A673 (cell line): ENCODE results near the gene FGF22. TPM values are rescaled to one million over a fixed set of nuclear protein-coding genes. Genes with fewer than 3 reads are reported as not detected.

ENCODE experiments used
- BruUV-seq: library from RNA; stranded (reverse); fragments of 400-500 nt; replicated peaks from 2 replicates; lab custom pipeline; 2021; lab: Mats Ljungman, UMichigan
- CTCF ChIA-PET: fragments of 300-600 bp; sonication (Branson Sonifier 250); formaldehyde crosslinking; loops from one replicate; lab custom pipeline; 2022; ENCODE audit warnings: antibody characterized with exemption; lab: Charles Lee
- POLR2A ChIA-PET: fragments of 300-600 bp; sonication (Branson Sonifier 250); formaldehyde crosslinking; loops from one replicate; lab custom pipeline; 2022; ENCODE audit warnings: antibody characterized with exemption; ENCODE audit not compliant: low non-redundant PET; lab: Charles Lee
- DNase-seq: peaks from one replicate; pipeline ENCODE4 v3.0.0-alpha.2; 2015; ENCODE audit warnings: low spot score
- H3K27ac ChIP-seq: fragments of 200-600 bp; sonication (generic); 2 replicates; pipeline ENCODE4 v1.5.1; 2016; ENCODE audit warnings: mixed run types, low read depth, mild to moderate bottlenecking, mixed read lengths, antibody characterized with exemption, low read length; ENCODE audit not compliant: poor library complexity, severe bottlenecking
- H3K27me3 ChIP-seq: fragments of 200-600 bp; sonication (generic); replicated peaks from 2 replicates; pipeline ENCODE4 v1.6.1; 2017; ENCODE audit warnings: mixed run types, low read depth, mild to moderate bottlenecking, mixed read lengths, antibody characterized with exemption, low read length; ENCODE audit not compliant: insufficient read depth, poor library complexity
- H3K36me3 ChIP-seq: fragments of 200-600 bp; sonication (generic); 2 replicates; pipeline ENCODE4 v1.6.1; 2016; ENCODE audit warnings: mixed run types, mild to moderate bottlenecking, mixed read lengths, antibody characterized with exemption, low read length; ENCODE audit not compliant: insufficient read depth, poor library complexity, severe bottlenecking
- H3K4me1 ChIP-seq: fragments of 200-600 bp; sonication (generic); 2 replicates; pipeline ENCODE4 v1.6.1; 2017; ENCODE audit warnings: mixed run types, mild to moderate bottlenecking, mixed read lengths, antibody characterized with exemption, low read length; ENCODE audit not compliant: insufficient read depth, poor library complexity, severe bottlenecking
- H3K4me3 ChIP-seq: fragments of 200-600 bp; sonication (generic); 2 replicates; pipeline ENCODE4 v1.5.1; 2016; ENCODE audit warnings: low read depth, mixed run types, mild to moderate bottlenecking, mixed read lengths, low read length; ENCODE audit not compliant: poor library complexity, severe bottlenecking
- H3K9me3 ChIP-seq: fragments of 200-600 bp; sonication (generic); 2 replicates; pipeline ENCODE4 v1.6.1; 2016; ENCODE audit warnings: mixed run types, low read depth, mild to moderate bottlenecking, mixed read lengths, antibody characterized with exemption, low read length; ENCODE audit not compliant: poor library complexity, severe bottlenecking
- CTCF ChIP-seq: fragments of 300-800, 200-600 bp; sonication (generic); conservative IDR thresholded peaks from 2 replicates; pipeline ENCODE4 v1.5.1; 2017; ENCODE audit warnings: low read depth, mild to moderate bottlenecking, antibody characterized with exemption, low read length, moderate library complexity, mixed read lengths
- EZH2 ChIP-seq: fragments of 200-600 bp; sonication (generic); IDR thresholded peaks from 2 replicates; pipeline ENCODE4 v1.6.1; 2017; ENCODE audit warnings: borderline replicate concordance, low read depth, mild to moderate bottlenecking, mixed read lengths, antibody characterized with exemption, low read length; ENCODE audit not compliant: poor library complexity, severe bottlenecking
- intact Hi-C: fragments of 100-400 bp; cut with micrococcal nuclease; formaldehyde crosslinking; loops from one replicate; pipeline ENCODE4 v1.10.0; 2022; ENCODE audit not compliant: unreplicated experiment
- total RNA-seq: library from RNA; stranded (reverse); gene quantifications from 2 replicates; pipeline ENCODE4 v1.2.3, GENCODE V29; 2021

The FGF22 gene
- total RNA-seq, 1 experiment from 2014 or later: 0.19 TPM

- intact Hi-C loops: no loop called here
- H3K27me3 ChIP-seq: no peaks in the 10 kb centered on the region
- H3K9me3 ChIP-seq: no peaks in the 10 kb centered on the region
- H3K36me3 ChIP-seq: peaks cover 65% of the 10 kb centered on the region
- ChIA-PET CTCF (no interaction called here), POLR2A (no interaction called here)
- BruUV-seq: no TSS peak
- no peak overlapping the region for H3K4me3 ChIP-seq
- no peak overlapping the region for H3K27ac ChIP-seq
- DNase-seq: no peak
- no peaks in the 10 kb centered on the region for H3K4me1 ChIP-seq
- TF ChIP-seq EZH2 (no peak), CTCF (no peak)
These were observed 12.3 kb downstream of the FGF22 start for GRCh38 chr19:651991-652390.

- H3K36me3 ChIP-seq: peaks cover 60% of the 10 kb centered on the region
- DNase-seq: no peak
- H3K4me3 ChIP-seq: no peak overlapping the region
- H3K9me3 ChIP-seq: no peaks in the 10 kb centered on the region
- ChIA-PET POLR2A (no interaction called here), CTCF (no interaction called here)
- no peaks in the 10 kb centered on the region for H3K27me3 ChIP-seq
- TF ChIP-seq CTCF: no peak
- intact Hi-C loops: no loop called here
- no TSS peak for BruUV-seq
- no peaks in the 10 kb centered on the region for H3K4me1 ChIP-seq
- H3K27ac ChIP-seq: no peak overlapping the region
These were observed 13.0 kb downstream of the FGF22 start for GRCh38 chr19:652467-653389.

- no TSS peak for BruUV-seq
- intact Hi-C loops: no loop called here
- no peak overlapping the region for H3K4me3 ChIP-seq
These were observed 13.7 kb downstream of the FGF22 start for GRCh38 chr19:653425-653824.

More at GRCh38 chr19:653425-653824, 13.7 kb downstream of the FGF22 start:
- Histone ChIP-seq H3K27me3 (no peaks in the 10 kb centered on the region), H3K9me3 (no peaks in the 10 kb centered on the region), H3K27ac (no peak overlapping the region), H3K36me3 (peaks cover 55% of the 10 kb centered on the region), H3K4me1 (no peaks in the 10 kb centered on the region)
- ChIA-PET CTCF (no interaction called here), POLR2A (no interaction called here)
- DNase-seq: no peak
- TF ChIP-seq CTCF (no peak), EZH2 (no peak)
